Measurements from ENCODE around the gene PLVAP. TPM values are rescaled to one million over a fixed set of nuclear protein-coding genes. Genes with fewer than 3 reads are reported as not detected.

PLVAP gene, protein sequence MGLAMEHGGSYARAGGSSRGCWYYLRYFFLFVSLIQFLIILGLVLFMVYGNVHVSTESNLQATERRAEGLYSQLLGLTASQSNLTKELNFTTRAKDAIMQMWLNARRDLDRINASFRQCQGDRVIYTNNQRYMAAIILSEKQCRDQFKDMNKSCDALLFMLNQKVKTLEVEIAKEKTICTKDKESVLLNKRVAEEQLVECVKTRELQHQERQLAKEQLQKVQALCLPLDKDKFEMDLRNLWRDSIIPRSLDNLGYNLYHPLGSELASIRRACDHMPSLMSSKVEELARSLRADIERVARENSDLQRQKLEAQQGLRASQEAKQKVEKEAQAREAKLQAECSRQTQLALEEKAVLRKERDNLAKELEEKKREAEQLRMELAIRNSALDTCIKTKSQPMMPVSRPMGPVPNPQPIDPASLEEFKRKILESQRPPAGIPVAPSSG
- 2.2 TPM for total RNA-seq

DNA sequence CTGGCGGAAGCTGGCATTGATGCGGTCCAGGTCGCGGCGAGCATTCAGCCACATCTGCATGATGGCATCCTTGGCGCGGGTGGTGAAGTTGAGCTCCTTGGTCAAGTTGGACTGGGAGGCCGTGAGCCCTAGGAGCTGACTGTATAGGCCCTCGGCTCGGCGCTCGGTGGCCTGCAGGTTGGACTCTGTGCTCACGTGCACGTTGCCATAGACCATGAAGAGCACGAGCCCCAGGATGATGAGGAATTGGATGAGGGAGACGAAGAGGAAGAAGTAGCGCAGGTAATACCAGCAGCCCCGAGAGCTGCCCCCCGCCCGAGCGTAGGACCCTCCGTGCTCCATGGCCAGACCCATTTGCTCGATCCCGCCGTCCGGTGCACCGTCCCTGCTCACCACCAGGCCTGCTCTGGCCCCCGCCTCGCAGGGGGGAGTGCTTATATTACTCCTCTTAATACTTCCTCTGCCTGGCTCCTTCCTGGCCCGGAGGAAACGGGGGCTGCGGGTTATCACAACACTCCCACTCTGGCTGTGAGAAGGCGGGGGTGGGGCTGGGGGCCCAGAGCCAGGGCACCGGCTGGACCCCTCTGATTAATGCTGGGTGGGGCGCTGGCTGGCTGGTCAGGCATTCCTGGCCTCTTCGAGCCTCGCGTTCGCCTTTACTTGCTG, at the start of gene PLVAP:
Gene PLVAP, minus strand, starts transcription at position 408 of the 666 bp plus-strand sequence. Its CDS starts 54 bp downstream, at position 354.

DNA sequence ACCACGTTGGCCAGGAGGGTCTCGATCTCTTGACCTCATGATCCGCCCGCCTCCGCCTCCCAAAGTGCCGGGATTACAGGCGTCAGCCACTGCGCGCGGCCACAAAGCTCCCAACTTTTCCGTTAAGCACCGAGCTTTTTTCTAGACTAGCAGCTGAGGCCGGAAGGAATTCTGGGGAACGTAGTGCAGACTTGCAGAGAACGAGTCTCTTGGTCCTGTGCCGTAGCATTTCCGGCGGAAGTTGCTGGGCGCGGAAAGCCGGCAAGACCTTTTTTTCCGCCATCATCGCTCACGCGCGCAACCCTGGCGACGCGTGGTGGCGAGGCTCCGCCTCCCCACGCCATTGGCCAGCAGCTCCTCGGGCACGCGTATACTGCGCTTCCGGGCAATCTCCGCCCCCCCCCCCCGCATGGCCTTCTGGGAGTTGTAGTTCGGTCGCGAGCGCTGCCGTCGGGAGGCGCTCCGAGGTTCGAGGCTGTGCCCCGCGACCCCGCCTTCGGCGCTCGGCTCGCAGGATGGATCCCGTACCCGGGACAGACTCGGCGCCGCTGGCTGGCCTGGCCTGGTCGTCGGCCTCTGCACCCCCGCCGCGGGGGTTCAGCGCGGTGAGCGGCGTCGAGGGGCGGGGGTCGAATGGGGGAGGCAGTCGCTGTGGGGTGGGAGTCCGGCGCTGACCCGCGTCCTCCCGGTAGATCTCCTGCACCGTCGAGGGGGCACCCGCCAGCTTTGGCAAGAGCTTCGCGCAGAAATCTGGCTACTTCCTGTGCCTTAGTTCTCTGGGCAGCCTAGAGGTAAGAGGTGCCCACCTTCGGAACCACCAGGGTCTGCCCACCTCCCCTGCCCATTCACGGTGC, 42.7 kb upstream of the PLVAP start, which contains the start of gene MVB12A:
Gene MVB12A, plus strand, starts transcription at position 427 of the 854 bp plus-strand sequence. Its CDS starts 89 bp downstream, at position 516.

DNA sequence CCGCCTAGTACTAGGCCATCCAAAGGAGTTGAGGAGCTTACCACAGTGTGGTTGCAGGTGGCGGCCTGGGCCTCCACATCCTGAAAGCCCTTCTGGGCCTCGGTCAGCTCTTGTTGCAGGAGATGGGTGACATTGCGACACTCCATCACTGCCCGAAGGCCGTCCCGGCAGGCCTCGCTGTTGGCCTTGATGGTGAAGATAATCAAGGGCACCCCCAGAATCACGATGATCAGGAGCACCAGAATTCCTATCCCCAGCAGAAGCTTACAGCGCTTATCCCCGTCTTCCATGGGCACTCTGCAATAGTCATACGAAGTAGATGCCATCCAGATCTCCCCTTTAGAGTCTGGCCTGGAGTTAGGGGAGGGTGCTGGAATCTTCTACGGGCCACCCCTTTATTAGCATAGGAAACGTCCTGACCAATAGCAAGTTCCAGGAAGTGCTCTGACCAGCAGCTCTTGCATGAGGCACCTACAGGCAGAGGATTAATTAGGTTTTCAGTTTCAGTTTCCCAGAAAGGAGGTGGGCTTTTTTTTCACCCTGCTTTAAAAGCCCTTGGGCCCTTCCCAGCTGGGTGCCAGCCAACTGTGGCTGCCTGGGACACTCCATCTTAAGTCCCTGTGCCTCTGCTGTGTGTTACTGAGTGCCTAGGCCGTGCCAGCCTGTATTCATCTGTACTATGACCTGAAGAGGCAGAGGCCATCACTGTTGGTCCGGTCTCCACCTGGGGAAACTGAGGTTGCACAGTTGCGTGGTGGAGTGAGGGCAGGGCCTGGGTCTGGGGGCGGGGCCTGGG, 28.3 kb upstream of the PLVAP start, which contains the start of gene BST2:
Gene BST2, minus strand, starts transcription at position 381 of the 796 bp plus-strand sequence. Its CDS starts 55 bp downstream, at position 326.

DNA sequence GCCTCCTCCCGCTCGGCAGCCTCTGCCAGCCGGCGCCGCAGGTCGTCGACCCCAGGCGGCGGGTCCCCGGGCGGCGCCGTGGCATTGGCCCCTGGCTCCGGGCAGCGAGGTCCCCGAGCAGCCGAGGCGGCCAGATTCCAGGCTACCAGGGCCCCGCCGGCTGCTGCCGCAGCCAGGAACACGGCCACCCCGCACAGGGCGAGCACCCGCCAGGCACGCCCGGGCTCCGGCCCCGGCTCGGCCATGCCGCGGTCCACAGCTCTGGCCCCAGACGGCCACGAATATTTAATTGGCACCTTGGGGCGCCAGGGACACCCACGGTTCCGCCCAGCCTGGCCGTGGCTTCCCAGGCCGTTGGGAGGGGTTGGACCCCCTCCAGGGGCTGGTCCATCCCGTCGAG, 16.8 kb upstream of the PLVAP start, which contains the start of gene CCDC194:
Gene CCDC194, minus strand, starts transcription at position 283 of the 400 bp plus-strand sequence. Its CDS starts 38 bp downstream, at position 245.

DNA sequence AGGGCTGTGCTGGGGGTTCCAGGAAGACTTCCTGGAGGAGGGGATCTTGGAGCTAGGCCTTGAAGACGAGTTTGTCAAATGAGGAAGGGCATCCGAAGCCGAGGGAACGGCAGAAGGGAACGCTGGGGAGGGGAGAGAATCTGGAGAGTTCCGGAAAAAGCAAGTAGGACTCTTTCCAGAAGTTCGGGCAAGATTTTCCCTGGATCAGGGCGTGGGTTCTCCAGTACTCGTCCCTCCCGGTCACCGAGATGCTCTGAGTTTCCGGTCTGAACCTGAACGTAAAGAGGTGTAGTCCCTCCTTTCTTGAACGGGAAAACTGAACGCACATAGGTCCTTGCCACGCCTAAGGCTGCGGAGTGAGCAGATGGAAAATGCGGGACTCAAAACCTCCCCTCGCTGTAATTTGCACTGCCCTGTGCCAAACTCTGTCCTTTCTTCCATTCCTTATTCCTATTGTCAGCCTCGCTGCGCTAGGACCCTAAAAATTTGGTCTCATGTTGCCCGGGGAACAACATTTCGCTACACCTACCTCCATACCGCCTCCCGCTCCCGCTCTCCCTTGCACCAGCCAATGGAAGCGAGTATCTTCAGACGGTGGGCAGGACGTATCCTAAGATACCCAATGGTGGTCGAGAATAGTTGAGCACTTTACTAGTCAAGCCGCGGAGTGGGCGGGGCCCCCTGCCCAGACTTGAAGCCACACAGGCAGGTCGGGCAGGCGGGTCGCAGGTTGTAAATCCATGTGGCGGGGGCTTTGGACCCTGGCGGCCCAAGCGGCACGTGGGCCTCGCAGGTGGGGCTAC, 40.1 kb downstream of the PLVAP start, which contains the start of gene GTPBP3:
Gene GTPBP3, plus strand, starts transcription at position 682 of the 803 bp plus-strand sequence. Its CDS starts 59 bp downstream, at position 741.

DNA sequence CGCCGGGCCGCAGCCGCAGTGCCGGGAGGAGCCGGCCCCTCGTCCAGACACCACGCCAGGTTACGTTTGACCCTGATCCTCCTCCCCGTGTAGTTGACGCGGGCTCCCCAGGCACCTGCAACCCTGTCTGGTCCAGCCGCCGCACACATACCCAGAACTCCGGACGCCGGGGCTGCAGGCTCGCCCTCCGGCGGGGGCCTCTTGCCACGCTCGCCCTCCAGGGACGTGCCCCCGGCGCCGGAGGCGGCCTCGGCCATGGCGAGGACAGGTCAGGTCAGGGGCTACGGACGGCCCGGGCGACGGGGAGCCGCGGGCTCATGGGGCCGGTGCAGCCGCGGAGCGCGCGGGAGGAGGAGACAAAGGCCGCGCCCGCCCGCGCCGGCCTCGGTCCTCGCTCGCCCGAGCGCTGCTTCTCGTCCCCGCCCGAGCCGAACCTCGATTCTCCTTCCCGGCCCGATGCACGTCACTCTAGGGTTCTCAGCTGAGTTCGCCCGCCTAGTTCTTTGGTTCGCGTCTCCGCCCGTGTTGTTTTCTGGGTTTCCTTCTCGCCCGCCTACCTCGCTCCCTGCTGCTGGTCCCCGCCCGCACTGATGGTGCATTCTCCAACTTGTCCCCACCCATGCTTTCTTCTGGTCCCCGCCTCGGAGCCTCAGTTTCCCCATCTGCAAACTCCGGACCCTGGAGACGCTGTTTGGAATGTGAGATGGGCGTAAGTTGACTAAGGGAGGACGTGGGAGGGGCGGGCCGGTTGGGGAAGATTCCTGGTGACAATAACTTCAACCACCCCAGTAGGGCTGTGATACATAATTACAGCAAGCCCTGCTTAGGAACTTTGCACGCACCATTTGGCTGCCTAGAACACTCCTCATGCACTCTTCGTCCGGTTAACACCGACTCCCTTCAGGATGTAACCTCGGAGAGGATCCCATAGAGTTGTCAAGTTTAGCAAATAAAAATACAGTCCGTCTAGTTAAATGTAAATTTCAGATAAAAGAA, 42.4 kb downstream of the PLVAP start, which contains the start of gene ANO8:
Gene ANO8, minus strand, starts transcription at position 442 of the 996 bp plus-strand sequence. Its CDS starts 185 bp downstream, at position 257.

DNA sequence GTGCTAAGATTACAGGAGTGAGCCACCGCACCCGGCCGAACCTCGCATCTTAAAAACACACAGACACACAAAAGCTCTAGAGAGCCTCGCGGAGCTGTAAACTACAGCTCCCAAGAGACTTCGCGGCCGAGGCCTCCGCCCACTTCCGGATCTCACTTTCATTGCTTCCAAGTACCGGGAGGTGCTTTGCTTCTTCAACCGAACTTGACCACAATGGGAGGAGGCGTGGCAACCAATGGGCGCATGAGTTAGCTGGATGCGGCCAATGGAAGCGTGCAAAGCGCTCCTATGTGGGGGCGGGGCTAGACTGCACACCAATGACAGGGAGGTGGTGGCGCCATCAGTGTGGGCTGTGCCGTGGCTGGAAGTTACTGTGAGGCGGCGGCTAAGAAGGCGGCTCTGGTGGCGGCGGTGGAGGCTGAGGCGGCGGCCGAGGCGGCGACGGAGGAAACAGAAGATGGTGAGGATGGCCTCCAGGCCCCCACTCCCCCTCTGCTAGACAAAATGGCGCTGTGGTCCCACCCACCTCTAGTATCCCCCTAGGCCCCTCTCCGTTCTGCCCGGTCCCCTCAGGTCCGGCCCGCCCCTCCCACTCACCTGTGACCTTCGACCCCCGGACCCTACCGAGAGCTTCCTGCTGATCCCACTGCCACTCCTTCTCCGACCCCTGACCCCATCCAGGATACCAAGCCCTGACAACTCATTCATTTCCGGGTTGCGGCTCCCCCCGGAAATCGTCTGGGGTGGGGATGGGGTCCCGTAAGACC, 67.8 kb downstream of the PLVAP start, which contains the start of gene DDA1:
Gene DDA1, plus strand, starts transcription at position 366 of the 767 bp plus-strand sequence. Its CDS starts 92 bp downstream, at position 458.

DNA sequence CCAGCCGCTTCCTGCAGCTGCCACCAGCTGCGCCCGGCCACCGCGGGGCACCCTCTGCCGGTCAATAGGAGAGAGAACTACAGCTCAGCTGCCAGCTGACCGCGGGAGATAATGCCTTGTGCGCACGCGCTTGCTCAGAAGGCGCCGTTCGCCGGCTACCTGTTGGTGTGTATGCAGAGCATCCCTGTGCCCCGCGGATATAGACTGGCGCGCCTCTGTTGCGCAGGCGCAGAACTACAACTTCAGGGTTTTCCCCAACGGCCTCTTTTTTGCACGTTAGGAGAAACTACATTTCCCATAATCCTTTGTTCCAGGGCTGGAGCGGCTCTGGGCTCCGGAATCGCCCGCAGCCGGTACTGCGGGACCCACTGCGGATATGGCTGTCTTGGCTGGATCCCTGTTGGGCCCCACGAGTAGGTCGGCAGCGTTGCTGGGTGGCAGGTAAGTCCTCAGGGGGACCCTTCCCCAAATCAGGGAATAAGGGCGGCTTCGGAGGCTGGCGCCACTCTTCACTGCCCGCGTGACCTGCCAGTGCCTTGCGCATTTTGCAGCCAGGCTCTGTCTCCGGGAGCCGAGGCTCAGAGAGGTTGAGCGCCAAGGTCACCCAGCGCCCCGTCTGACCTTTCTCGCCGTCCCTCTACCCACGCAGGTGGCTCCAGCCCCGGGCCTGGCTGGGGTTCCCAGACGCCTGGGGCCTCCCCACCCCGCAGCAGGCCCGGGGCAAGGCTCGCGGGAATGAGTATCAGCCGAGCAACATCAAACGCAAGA, 71.4 kb downstream of the PLVAP start, which contains the start of gene MRPL34:
Gene MRPL34, plus strand, starts transcription at position 356 of the 768 bp plus-strand sequence. Its CDS starts 21 bp downstream, at position 377.

DNA sequence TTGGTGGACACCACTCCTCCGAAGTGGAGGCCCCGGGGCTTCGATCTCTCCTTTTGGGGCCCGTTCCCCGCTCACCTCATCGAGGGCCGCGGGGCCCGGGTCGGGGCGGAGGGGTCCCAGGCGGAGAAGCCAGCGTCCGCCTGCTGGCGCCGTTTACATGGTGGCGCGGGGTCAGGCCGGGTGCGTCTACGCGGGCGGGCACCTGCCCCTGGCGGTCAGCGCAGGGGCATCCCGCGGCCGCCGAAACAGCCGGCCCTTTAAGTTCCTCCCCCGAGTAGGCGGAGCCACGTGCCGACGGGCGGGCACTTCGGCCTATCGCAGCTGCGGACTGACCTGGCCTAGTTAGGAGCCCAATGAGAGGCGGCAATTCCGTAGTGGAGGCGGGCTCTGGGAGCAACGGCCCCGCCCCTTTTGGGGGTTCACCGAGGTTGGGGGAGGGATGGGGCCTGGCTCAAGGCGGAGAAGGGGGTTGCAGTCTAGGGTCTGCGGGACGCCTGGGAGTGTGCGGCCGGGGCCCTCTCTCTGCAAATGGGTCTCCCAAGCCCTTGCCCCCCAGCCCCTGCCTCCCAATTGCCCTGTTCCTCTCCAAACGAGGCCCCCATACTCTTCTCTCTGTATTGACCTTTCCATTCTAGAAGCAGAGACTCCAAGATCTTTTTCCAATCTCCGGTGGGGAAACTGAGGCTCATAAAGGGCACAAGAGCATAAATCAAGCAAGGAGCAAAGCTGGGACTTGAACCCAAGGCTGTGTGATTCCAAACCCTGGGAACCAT, 73.8 kb downstream of the PLVAP start, which contains the start of gene ABHD8:
Gene ABHD8, minus strand, starts transcription at position 259 of the 773 bp plus-strand sequence. CDS start 1,809 bp downstream, outside the sequence.

Other genes with a start within 250 kb of the PLVAP start
- 19.4 TPM for gene USE1, start 162.0 kb downstream of the PLVAP start, total RNA-seq
- gene OCEL1, start 151.1 kb downstream of the PLVAP start, total RNA-seq, result 0.94 TPM
- 7.8 TPM for gene NR2F6, start 131.4 kb downstream of the PLVAP start, total RNA-seq
- 1.3 TPM for gene USHBP1, start 112.6 kb downstream of the PLVAP start, total RNA-seq
- 61.3 TPM for gene BABAM1, start 109.9 kb downstream of the PLVAP start, total RNA-seq
- gene ANKLE1, start 95.4 kb downstream of the PLVAP start, total RNA-seq, result 1.3 TPM
- 19.7 TPM for gene ABHD8, start 73.9 kb downstream of the PLVAP start, total RNA-seq
- gene MRPL34, start 71.5 kb downstream of the PLVAP start, total RNA-seq, result 8.1 TPM
- gene DDA1, start 67.8 kb downstream of the PLVAP start, total RNA-seq, result 9.1 TPM
- 53.8 TPM for gene ANO8, start 42.5 kb downstream of the PLVAP start, total RNA-seq
- gene GTPBP3, start 39.8 kb downstream of the PLVAP start, total RNA-seq, result 18.8 TPM
- not detected for gene CCDC194, start 16.9 kb upstream of the PLVAP start, total RNA-seq
- 1.6 TPM for gene BST2, start 28.3 kb upstream of the PLVAP start, total RNA-seq
- gene MVB12A, start 42.7 kb upstream of the PLVAP start, total RNA-seq, result 15.0 TPM
- gene TMEM221, start 71.3 kb upstream of the PLVAP start, total RNA-seq, result 0.63 TPM
- gene NXNL1, start 83.6 kb upstream of the PLVAP start, total RNA-seq, result not detected
- 26.0 TPM for gene SLC27A1, start 93.2 kb upstream of the PLVAP start, total RNA-seq
- gene PGLS, start 134.3 kb upstream of the PLVAP start, total RNA-seq, result 51.0 TPM
- gene COLGALT1, start 178.3 kb upstream of the PLVAP start, total RNA-seq, result 22.8 TPM